Glomerular visceral epithelial cell (primary cell): Measurements from ENCODE around the gene SLC5A3.

ENCODE experiments used
- DNase-seq: peaks from one replicate; pipeline ENCODE4 v3.0.0-alpha.2; 2016; ENCODE audit errors: extremely low spot score

Gene SLC5A3

GRCh38 chr21:34073032-34073748 lies at the start of gene SLC5A3, which contains the start of gene MRPS6:
Gene SLC5A3 (plus strand): TSS chr21:34073578. CDS start chr21:34095199, 21,621 bp downstream.
Gene MRPS6 (plus strand): TSS chr21:34073578. CDS start chr21:34073701, 123 bp downstream.
- DNase-seq: peak; percentile 88

- DNase-seq: no peak
Measured at GRCh38 chr21:34023691-34024373, 49.5 kb upstream of the SLC5A3 start.

GRCh38 chr21:34024374-34024693 lies 49.0 kb upstream of the SLC5A3 start:
- no peak for DNase-seq

GRCh38 chr21:34027721-34028461 lies 45.5 kb upstream of the SLC5A3 start:
- no peak for DNase-seq

GRCh38 chr21:34029743-34030528 lies 43.4 kb upstream of the SLC5A3 start:
- DNase-seq: peak; percentile 18

GRCh38 chr21:34031835-34032370 lies 41.5 kb upstream of the SLC5A3 start:
- DNase-seq: no peak

- peak; percentile 39 for DNase-seq
Measured at GRCh38 chr21:34034369-34035014, 38.9 kb upstream of the SLC5A3 start.

GRCh38 chr21:34035619-34036354 lies 37.6 kb upstream of the SLC5A3 start:
- no peak for DNase-seq

GRCh38 chr21:34037009-34037795 lies 36.2 kb upstream of the SLC5A3 start:
- DNase-seq: peak; percentile 34

- no peak for DNase-seq
Measured at GRCh38 chr21:34039678-34040382, 33.5 kb upstream of the SLC5A3 start.

- no peak for DNase-seq
Measured at GRCh38 chr21:34042735-34043134, 30.6 kb upstream of the SLC5A3 start.

GRCh38 chr21:34043333-34043732 lies 30.0 kb upstream of the SLC5A3 start:
- no peak for DNase-seq

- DNase-seq: no peak
Measured at GRCh38 chr21:34046917-34047316, 26.5 kb upstream of the SLC5A3 start.

GRCh38 chr21:34047835-34048234 lies 25.5 kb upstream of the SLC5A3 start:
- DNase-seq: no peak

GRCh38 chr21:34052171-34052570 lies 21.2 kb upstream of the SLC5A3 start:
- DNase-seq: no peak

GRCh38 chr21:34054259-34054658 lies 19.1 kb upstream of the SLC5A3 start:
- DNase-seq: no peak

GRCh38 chr21:34055615-34056014 lies 17.8 kb upstream of the SLC5A3 start:
- no peak for DNase-seq

- DNase-seq: no peak
Measured at GRCh38 chr21:34061983-34062382, 11.4 kb upstream of the SLC5A3 start.

- DNase-seq: no peak
Measured at GRCh38 chr21:34065027-34065426, 8.4 kb upstream of the SLC5A3 start.
